ENCODE results near the gene CROCC2.

DNA sequence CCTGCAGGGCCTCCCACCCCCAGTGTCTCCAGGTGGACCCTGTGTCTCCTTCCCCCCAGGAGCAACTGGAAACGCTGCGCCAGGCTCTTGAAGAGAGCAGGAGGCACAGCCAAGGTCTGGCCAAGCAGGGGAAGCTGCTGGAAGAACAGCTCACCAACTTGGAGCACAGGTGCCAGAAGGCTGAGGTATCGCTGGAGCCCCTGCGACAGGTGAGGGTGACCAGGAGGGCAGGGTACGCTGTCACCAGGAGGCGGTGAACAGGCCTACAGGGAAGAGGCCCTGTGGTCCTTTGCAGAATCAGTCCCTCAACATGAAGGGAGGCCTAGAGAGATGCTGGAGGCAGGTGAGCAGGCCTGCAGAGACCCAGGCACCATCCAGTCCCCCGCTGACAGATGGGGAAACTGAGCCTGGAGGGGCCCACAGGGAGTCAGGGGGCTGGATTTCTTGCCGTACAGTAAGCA lies 76.7 kb downstream of the CROCC2 start:
- TF ChIP-seq RXRA (IDR thresholded peaks at IDR 0.05; ENCODE audit: borderline replicate concordance, low read depth) (no peak), RFX5 (IDR thresholded peaks at IDR 0.05; ENCODE audit: low read length) (no peak), MXI1 (IDR thresholded peaks at IDR 0.05; ENCODE audit: low read depth, low read length) (no peak), CHD2 (IDR thresholded peaks at IDR 0.05; ENCODE audit: low read length, partially characterized antibody) (no peak)
- TF ChIP-seq, protein P1, sequence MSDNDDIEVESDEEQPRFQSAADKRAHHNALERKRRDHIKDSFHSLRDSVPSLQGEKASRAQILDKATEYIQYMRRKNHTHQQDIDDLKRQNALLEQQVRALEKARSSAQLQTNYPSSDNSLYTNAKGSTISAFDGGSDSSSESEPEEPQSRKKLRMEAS (IDR thresholded peaks at IDR 0.05; ENCODE audit: low read depth), result no peak
